Measurements from ENCODE around the gene SIL1.

DNA sequence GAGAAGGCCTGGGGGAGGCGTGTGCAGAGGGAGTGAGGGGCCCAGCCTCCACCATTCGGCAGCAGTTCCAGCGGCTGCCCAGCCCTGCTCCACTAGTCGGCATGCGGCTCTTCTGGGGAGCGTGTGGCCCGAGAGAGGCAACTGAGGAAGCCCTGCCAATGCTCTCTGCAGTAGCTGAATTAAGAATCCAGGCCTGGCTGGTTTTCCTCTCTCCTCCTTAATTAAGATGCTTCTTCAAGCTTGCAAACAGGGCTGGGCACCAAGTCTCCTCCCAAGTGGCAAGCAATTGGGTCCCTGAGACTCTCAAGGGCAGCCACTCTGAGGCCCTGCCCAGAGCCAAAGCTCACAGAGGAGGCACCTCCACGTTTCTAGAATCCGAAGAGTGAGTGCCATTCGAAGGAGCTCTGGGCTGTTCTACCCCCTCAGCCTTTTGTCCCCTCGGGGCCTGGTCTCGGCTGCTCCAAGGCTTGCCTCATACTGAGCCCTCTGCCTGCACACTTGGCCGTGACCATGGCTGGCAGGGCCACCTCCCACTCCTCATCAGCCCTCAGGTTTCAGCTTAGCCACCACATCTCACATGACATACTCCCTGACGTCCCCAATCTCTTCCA, 247.6 kb downstream of the SIL1 start:
- TF ChIP-seq, protein P1, sequence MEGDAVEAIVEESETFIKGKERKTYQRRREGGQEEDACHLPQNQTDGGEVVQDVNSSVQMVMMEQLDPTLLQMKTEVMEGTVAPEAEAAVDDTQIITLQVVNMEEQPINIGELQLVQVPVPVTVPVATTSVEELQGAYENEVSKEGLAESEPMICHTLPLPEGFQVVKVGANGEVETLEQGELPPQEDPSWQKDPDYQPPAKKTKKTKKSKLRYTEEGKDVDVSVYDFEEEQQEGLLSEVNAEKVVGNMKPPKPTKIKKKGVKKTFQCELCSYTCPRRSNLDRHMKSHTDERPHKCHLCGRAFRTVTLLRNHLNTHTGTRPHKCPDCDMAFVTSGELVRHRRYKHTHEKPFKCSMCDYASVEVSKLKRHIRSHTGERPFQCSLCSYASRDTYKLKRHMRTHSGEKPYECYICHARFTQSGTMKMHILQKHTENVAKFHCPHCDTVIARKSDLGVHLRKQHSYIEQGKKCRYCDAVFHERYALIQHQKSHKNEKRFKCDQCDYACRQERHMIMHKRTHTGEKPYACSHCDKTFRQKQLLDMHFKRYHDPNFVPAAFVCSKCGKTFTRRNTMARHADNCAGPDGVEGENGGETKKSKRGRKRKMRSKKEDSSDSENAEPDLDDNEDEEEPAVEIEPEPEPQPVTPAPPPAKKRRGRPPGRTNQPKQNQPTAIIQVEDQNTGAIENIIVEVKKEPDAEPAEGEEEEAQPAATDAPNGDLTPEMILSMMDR (IDR thresholded peaks at IDR 0.05), result no peak
- TF ChIP-seq POLR2A (IDR thresholded peaks at IDR 0.05), result no peak
- no peak for TF ChIP-seq POLR2AphosphoS5 (IDR thresholded peaks at IDR 0.05; ENCODE audit: insufficient read depth in 1 of 2, low read depth in 1 of 2)

Measured in vagina (tissue), 2 donors.